22Rv1 (cell line): ENCODE measurements around the gene SHMT2.

Experiments used
- H3K27ac ChIP-seq: fragments of 450-650 bp; 2 replicates; pipeline ENCODE4 v1.5.1; 2017
- ZFX ChIP-seq: fragments of 450-650 bp; IDR thresholded peaks from 2 replicates; pipeline ENCODE4 v1.6.1; 2017; ENCODE audit warnings: antibody characterized with exemption, borderline replicate concordance
- TF ChIP-seq, protein P1 (sequence below): fragments of 450-650 bp; IDR thresholded peaks from 2 replicates; pipeline ENCODE4 v1.5.1; 2017; ENCODE audit warnings: mild to moderate bottlenecking

SHMT2 gene

DNA sequence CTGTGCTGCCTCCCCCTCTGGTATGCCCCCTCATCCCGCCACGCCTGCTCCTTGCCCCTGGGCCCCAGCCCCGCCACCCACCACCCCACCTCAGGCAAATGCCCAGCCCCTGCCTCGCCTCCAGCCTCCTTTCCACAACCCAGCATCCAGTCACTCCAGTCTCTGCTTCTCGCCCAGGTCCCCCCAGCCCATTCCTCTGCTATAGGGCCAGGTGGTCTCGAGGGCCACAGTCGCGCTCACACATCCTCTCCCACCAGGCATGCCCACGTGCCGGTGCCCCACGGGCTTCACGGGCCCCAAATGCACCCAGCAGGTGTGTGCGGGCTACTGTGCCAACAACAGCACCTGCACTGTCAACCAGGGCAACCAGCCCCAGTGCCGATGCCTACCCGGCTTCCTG, 19.1 kb upstream of the SHMT2 start:
- no peak overlapping the region for H3K27ac ChIP-seq
- no peak for TF ChIP-seq ZFX
- TF ChIP-seq, protein P1, sequence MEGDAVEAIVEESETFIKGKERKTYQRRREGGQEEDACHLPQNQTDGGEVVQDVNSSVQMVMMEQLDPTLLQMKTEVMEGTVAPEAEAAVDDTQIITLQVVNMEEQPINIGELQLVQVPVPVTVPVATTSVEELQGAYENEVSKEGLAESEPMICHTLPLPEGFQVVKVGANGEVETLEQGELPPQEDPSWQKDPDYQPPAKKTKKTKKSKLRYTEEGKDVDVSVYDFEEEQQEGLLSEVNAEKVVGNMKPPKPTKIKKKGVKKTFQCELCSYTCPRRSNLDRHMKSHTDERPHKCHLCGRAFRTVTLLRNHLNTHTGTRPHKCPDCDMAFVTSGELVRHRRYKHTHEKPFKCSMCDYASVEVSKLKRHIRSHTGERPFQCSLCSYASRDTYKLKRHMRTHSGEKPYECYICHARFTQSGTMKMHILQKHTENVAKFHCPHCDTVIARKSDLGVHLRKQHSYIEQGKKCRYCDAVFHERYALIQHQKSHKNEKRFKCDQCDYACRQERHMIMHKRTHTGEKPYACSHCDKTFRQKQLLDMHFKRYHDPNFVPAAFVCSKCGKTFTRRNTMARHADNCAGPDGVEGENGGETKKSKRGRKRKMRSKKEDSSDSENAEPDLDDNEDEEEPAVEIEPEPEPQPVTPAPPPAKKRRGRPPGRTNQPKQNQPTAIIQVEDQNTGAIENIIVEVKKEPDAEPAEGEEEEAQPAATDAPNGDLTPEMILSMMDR = no peak

DNA sequence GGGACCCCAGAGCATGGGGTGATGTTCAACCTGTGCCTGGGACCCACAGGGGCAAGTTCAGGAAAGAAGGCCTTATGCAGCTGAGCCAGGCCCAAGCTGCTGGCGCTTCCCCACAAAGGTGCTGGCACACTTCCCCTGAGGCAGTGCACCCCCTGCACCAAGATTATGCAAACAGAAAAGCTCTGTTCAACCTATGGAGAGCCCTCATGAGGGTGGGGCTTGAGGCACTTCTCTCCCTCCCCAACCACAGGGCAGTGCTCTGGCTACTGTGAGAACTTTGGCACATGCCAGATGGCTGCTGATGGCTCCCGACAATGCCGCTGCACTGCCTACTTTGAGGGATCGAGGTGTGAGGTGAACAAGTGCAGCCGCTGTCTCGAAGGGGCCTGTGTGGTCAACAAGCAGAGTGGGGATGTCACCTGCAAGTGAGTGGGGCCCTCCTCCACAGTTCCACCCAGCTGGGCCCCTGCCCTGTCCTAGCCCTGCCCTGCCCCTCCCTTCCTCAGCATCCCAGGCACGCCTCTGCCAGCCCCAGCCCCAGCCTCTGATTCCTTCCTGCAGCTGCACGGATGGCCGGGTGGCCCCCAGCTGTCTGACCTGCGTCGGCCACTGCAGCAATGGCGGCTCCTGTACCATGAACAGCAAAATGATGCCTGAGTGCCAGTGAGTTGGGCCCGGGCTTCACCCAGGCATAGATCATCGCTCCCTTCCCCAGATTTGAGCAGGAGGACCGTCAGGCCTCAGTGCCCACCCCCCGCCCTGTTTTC, 18.4 kb upstream of the SHMT2 start:
- no peak overlapping the region for H3K27ac ChIP-seq
- TF ChIP-seq, protein P1 = no peak
- no peak for TF ChIP-seq ZFX

GRCh38 chr12:57211791-57212700, 17.5 kb upstream of the SHMT2 start:
- H3K27ac ChIP-seq = no peak overlapping the region
- TF ChIP-seq, protein P1 = no peak
- no peak for TF ChIP-seq ZFX

DNA sequence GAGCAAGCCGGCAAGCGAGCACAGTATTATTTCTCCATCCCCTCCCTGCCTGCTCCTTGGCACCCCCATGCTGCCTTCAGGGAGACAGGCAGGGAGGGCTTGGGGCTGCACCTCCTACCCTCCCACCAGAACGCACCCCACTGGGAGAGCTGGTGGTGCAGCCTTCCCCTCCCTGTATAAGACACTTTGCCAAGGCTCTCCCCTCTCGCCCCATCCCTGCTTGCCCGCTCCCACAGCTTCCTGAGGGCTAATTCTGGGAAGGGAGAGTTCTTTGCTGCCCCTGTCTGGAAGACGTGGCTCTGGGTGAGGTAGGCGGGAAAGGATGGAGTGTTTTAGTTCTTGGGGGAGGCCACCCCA, 16.8 kb upstream of the SHMT2 start:
- H3K27ac ChIP-seq = no peak overlapping the region
- TF ChIP-seq, protein P1 = no peak
- TF ChIP-seq ZFX = no peak

DNA sequence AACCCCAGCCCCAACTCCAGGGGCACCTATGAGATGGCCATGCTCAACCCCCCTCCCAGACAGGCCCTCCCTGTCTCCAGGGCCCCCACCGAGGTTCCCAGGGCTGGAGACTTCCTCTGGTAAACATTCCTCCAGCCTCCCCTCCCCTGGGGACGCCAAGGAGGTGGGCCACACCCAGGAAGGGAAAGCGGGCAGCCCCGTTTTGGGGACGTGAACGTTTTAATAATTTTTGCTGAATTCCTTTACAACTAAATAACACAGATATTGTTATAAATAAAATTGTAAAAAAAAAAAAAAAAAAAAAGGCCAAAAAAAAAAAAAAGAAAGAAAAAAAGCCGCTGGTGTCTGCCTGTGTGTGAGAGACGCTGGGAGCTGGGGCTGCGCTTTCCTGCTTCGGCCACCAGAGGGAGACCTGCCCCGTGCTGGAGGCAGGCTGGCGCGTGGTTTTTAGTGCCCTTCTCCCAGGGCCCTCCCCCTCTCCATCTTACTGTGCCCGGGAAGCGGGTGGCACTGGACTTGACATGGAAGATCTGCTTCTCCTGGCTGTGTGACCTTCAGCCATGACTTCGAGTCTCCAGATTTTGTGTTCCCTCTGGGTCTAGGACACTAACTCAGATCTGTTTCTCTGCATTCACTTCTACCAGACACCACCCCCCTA, 16.3 kb upstream of the SHMT2 start:
- peak overlapping the region; percentile 62 for H3K27ac ChIP-seq
- TF ChIP-seq, protein P1 = peak; percentile 100
- no peak for TF ChIP-seq ZFX

DNA sequence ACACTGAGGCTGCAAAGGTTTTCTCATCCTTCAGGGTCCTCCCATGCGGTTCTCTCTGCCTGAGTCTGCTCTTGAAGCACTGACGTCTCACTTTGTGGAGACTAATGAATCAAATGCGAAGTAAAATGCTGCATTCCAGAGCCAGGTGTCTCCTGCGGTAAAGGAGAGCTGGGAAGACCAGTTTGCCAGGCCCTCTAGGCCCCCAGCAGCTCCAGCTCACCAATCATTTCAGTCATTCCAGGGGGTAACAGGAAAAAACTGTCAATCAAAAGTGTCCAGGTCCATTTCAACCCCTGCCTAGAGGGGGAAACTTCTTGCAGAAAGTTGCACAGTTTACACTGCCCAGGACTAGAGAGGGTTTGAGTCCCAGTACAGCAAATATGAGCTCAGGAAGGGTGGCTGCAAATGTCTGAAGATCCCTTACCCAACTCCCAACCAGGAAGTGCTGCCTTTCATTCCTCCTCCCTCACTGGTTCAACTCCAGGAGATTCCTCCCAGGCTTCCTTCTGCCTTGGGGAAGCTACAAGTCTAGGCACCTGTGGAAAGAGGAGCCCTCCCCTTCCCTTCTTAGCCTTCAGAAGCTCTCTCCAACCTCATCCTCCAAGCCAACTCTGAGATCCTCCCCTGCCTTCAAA, 15.6 kb upstream of the SHMT2 start:
- H3K27ac ChIP-seq = peak overlapping the region; percentile 62
- TF ChIP-seq, protein P1 = no peak
- no peak for TF ChIP-seq ZFX
